HepG2 (cell line): Measurements from ENCODE around the gene NAIF1. TPM values are rescaled to one million over a fixed set of nuclear protein-coding genes. Genes with fewer than 3 reads are reported as not detected.
A peak's percentile ranks its signal among the peaks of the same experiment; 100 is the strongest.

Experiments used
- ADNP ChIP-seq: sonication (generic); formaldehyde crosslinking; IDR thresholded peaks from 2 replicates; pipeline ENCODE4 v1.4.0; 2020; ENCODE audit warnings: missing genetic modification reagents
- ATF7-NPFF ChIP-seq: sonication (generic); formaldehyde crosslinking; IDR thresholded peaks from 2 replicates; pipeline ENCODE4 v1.8.1; 2023; ENCODE audit warnings: mild to moderate bottlenecking, low read depth, missing genetic modification reagents, moderate library complexity
- BRCA1 ChIP-seq: sonication (generic); formaldehyde crosslinking; IDR thresholded peaks from 2 replicates; pipeline ENCODE4 v1.4.0; 2020; ENCODE audit warnings: missing genetic modification reagents
- EHMT2 ChIP-seq: fragments of 200-600 bp; sonication (generic); IDR thresholded peaks from 2 replicates; pipeline ENCODE4 v1.7.0; 2017; ENCODE audit warnings: antibody characterized with exemption, low read depth, low read length, borderline replicate concordance
- GTF2F1 ChIP-seq: fragments of 150-350 bp; IDR thresholded peaks from 2 replicates; pipeline ENCODE4 v1.6.1; 2014; ENCODE audit warnings: low read length
- HMGA1 ChIP-seq: sonication (generic); formaldehyde crosslinking; conservative IDR thresholded peaks from 2 replicates; pipeline ENCODE4 v1.4.0; 2020; ENCODE audit warnings: missing genetic modification reagents
- HOXA3 ChIP-seq: sonication (generic); formaldehyde crosslinking; IDR thresholded peaks from 2 replicates; pipeline ENCODE4 v1.5.0; 2020; ENCODE audit warnings: missing genetic modification reagents
- MIER3 ChIP-seq: IDR thresholded peaks from 2 replicates; pipeline ENCODE4 v1.6.1; 2016; ENCODE audit warnings: missing compliant biosample characterization, borderline replicate concordance
- NR1H2 ChIP-seq: sonication (generic); formaldehyde crosslinking; IDR thresholded peaks from 2 replicates; pipeline ENCODE4 v1.8.1; 2022; ENCODE audit warnings: low read depth, missing genetic modification reagents, borderline replicate concordance
- POLR2AphosphoS5 ChIP-seq: IDR thresholded peaks from 2 replicates; pipeline ENCODE4 v1.6.1; 2012; ENCODE audit warnings: low read depth, low read length
- PTBP1 ChIP-seq: fragments of 200-400 bp; formaldehyde crosslinking; IDR thresholded peaks from 2 replicates; pipeline ENCODE4 v1.6.1; 2018; ENCODE audit warnings: low read length, low read depth; ENCODE audit not compliant: poor library complexity, severe bottlenecking
- RARG ChIP-seq: sonication (generic); formaldehyde crosslinking; IDR thresholded peaks from 2 replicates; pipeline ENCODE4 v1.4.0; 2020; ENCODE audit warnings: low read depth, mild to moderate bottlenecking, missing genetic modification reagents
- RFX1 ChIP-seq: fragments of 450-650 bp; IDR thresholded peaks from 2 replicates; pipeline ENCODE4 v1.6.1; 2017
- RNF2 ChIP-seq: fragments of 450-650 bp; conservative IDR thresholded peaks from 2 replicates; pipeline ENCODE4 v1.6.1; 2016; ENCODE audit warnings: low read depth
- SMYD3 ChIP-seq: sonication (generic); formaldehyde crosslinking; IDR thresholded peaks from 2 replicates; pipeline ENCODE4 v1.8.1; 2023; ENCODE audit warnings: mild to moderate bottlenecking, missing genetic modification reagents
- SPEN ChIP-seq: sonication (generic); formaldehyde crosslinking; IDR thresholded peaks from 2 replicates; pipeline ENCODE4 v1.5.1; 2020; ENCODE audit warnings: low read depth, mild to moderate bottlenecking, missing genetic modification reagents
- YEATS2 ChIP-seq: sonication (generic); formaldehyde crosslinking; IDR thresholded peaks from 2 replicates; pipeline ENCODE4 v1.4.0; 2020; ENCODE audit warnings: missing genetic modification reagents, borderline replicate concordance
- ZKSCAN1 ChIP-seq: fragments of 150-350 bp; IDR thresholded peaks from 2 replicates; pipeline ENCODE4 v1.6.1; 2014; ENCODE audit warnings: low read length
- ZNF12 ChIP-seq: sonication (generic); formaldehyde crosslinking; IDR thresholded peaks from 2 replicates; pipeline ENCODE4 v1.5.0; 2020; ENCODE audit warnings: missing genetic modification reagents
- ZNF205 ChIP-seq: IDR thresholded peaks from 2 replicates; pipeline ENCODE4 v1.6.1; 2018; ENCODE audit warnings: missing biosample characterization, missing genetic modification reagents
- ZNF33A ChIP-seq: sonication (generic); formaldehyde crosslinking; IDR thresholded peaks from 2 replicates; pipeline ENCODE4 v1.5.1; 2020; ENCODE audit warnings: missing genetic modification reagents, mild to moderate bottlenecking, moderate library complexity, borderline replicate concordance
- ZNF510 ChIP-seq: sonication (generic); formaldehyde crosslinking; IDR thresholded peaks from 2 replicates; pipeline ENCODE4 v1.4.0; 2020; ENCODE audit warnings: low read depth, mild to moderate bottlenecking, missing genetic modification reagents
- ZNF615 ChIP-seq: sonication (generic); formaldehyde crosslinking; IDR thresholded peaks from 2 replicates; pipeline ENCODE4 v1.5.0; 2020; ENCODE audit warnings: mild to moderate bottlenecking, missing genetic modification reagents, borderline replicate concordance
- ZNF616 ChIP-seq: sonication (generic); formaldehyde crosslinking; IDR thresholded peaks from 2 replicates; pipeline ENCODE4 v1.5.0; 2020; ENCODE audit warnings: low read depth, mild to moderate bottlenecking, missing genetic modification reagents
- ZNF672 ChIP-seq: sonication (generic); formaldehyde crosslinking; IDR thresholded peaks from 2 replicates; pipeline ENCODE4 v1.8.1; 2022; ENCODE audit warnings: missing genetic modification reagents
- ZNF674 ChIP-seq: sonication (generic); formaldehyde crosslinking; IDR thresholded peaks from 2 replicates; pipeline ENCODE4 v1.5.0; 2020; ENCODE audit warnings: low read depth, mild to moderate bottlenecking, missing genetic modification reagents
- ZNF773 ChIP-seq: sonication (generic); formaldehyde crosslinking; IDR thresholded peaks from 2 replicates; pipeline ENCODE4 v1.4.0; 2020; ENCODE audit warnings: missing genetic modification reagents, borderline replicate concordance
- ZSCAN21 ChIP-seq: sonication (generic); formaldehyde crosslinking; IDR thresholded peaks from 2 replicates; pipeline ENCODE4 v1.8.0; 2022; ENCODE audit warnings: mild to moderate bottlenecking, missing genetic modification reagents, moderate library complexity, borderline replicate concordance
- ZSCAN22 ChIP-seq: sonication (generic); formaldehyde crosslinking; IDR thresholded peaks from 2 replicates; pipeline ENCODE4 v1.4.0; 2020; ENCODE audit warnings: mild to moderate bottlenecking, missing genetic modification reagents
- polyA plus RNA-seq, 8 experiments: library from polyadenylated mRNA; depleted of rRNA in 3 of 8; stranded (reverse) in 7 of 8; unstranded in 1 of 8; fragments of >200 nt; fragmentation: Illumina TruSeq in 4 of 8; extraction: Trizol in 4 of 8; gene quantifications; 2 replicates each; pipeline versions ENCODE4 v1.2.1 to v1.2.3, GENCODE V29; 2011 to 2016; ENCODE audit warnings: low read depth in 4 of 8, missing spikeins in 1 of 8, mixed read lengths in 1 of 8; ENCODE audit not compliant: insufficient read depth in 1 of 8
- total RNA-seq, 5 experiments: library from RNA; depleted of rRNA; stranded (reverse); fragments of >200 nt; fragmentation: Illumina TruSeq; extraction: Trizol; gene quantifications; 2 replicates each; pipeline ENCODE4 v1.2.3, GENCODE V29; 2016; ENCODE audit warnings: low read depth in 1 of 5
- TF ChIP-seq, protein P1 (sequence below): IDR thresholded peaks from 2 replicates; pipeline ENCODE4 v1.6.1; 2018; ENCODE audit warnings: missing genetic modification reagents, mild to moderate bottlenecking, missing compliant biosample characterization
- TF ChIP-seq, protein P2 (sequence below): sonication (generic); formaldehyde crosslinking; IDR thresholded peaks from 2 replicates; pipeline ENCODE4 v1.8.1; 2023; ENCODE audit warnings: mild to moderate bottlenecking, missing genetic modification reagents, borderline replicate concordance
- TF ChIP-seq, protein P3 (sequence below): IDR thresholded peaks from 2 replicates; pipeline ENCODE4 v1.6.1; 2012; ENCODE audit warnings: inconsistent platforms

The NAIF1 gene
- total and polyA plus RNA-seq, 2 of the 13 experiments (the other 11 are each of a cell fraction or from before 2014, with no cell fraction given): 6.0 to 6.9 TPM

DNA sequence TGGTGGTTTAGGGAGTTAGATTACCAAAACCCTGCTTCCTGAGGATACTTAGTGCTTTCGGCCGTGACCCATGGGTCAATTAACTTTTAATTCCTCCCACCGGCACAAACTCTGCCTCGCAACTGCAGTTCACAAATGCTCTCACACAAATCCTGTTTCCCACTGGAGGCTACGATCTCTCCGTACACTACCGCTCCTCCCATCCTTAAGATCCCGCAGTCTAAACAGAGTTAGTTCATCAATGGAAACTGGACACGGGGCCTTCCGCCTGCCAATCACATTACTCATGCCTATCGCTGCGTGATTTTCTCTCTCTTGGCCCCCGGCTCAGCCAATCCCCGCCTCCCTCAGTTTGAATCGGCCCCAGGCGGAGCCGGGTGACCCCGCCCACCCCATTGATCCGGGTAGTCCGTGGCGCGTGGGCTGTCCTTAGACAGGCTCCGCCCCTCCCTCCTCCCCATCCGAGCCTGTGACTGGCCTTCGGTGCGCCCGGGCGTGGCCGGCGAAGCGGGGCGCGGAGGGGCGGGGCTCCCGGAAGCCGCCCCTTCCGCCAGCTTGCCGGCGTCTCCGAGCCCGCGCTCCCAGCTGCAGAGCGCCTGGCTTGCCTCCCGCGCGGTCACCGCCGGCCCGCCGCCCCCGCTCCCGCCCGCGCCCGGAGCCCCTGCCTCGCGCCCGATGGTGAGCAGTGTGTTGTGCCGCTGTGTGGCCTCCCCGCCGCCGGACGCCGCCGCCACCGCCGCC, 695 bp upstream of the NAIF1 start, which contains the start of gene SLC25A25 (continued):
- TF ChIP-seq POLR2AphosphoS5 (peak; percentile 73), RFX1 (no peak), EHMT2 (no peak), ZNF615 (CRISPR knock-in tag) (no peak), ZNF12 (CRISPR knock-in tag) (no peak), ZNF672 (CRISPR knock-in tag) (no peak), BRCA1 (CRISPR knock-in tag) (no peak), GTF2F1 (no peak), ADNP (no peak), SPEN (no peak; the same call in 1 of the 2 replicates), PTBP1 (no peak), ZKSCAN1 (no peak), NR1H2 (CRISPR knock-in tag) (no peak), YEATS2 (CRISPR knock-in tag) (no peak), RARG (no peak), ZNF773 (CRISPR knock-in tag) (no peak), ZSCAN22 (CRISPR knock-in tag) (no peak), ZNF33A (no peak), ZSCAN21 (CRISPR knock-in tag) (peak; percentile 24; the same call in 1 of the 2 replicates), ZNF674 (CRISPR knock-in tag) (no peak; the same call in 1 of the 2 replicates), ZNF205 (CRISPR knock-in tag) (no peak), ZNF510 (no peak), ZNF616 (no peak), SMYD3 (CRISPR knock-in tag) (no peak), ATF7-NPFF (CRISPR knock-in tag) (peak; percentile 33; the same call in 1 of the 2 replicates), HMGA1 (no peak), MIER3 (no peak), HOXA3 (CRISPR knock-in tag) (no peak), RNF2 (no peak)
- TF ChIP-seq, protein P1, sequence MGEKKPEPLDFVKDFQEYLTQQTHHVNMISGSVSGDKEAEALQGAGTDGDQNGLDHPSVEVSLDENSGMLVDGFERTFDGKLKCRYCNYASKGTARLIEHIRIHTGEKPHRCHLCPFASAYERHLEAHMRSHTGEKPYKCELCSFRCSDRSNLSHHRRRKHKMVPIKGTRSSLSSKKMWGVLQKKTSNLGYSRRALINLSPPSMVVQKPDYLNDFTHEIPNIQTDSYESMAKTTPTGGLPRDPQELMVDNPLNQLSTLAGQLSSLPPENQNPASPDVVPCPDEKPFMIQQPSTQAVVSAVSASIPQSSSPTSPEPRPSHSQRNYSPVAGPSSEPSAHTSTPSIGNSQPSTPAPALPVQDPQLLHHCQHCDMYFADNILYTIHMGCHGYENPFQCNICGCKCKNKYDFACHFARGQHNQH (CRISPR knock-in tag): no peak; the same call in 1 of the 2 replicates
- TF ChIP-seq, protein P2, sequence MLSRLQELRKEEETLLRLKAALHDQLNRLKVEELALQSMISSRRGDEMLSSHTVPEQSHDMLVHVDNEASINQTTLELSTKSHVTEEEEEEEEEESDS (CRISPR knock-in tag): no peak
- TF ChIP-seq, protein P3, sequence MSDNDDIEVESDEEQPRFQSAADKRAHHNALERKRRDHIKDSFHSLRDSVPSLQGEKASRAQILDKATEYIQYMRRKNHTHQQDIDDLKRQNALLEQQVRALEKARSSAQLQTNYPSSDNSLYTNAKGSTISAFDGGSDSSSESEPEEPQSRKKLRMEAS: peak; percentile 68; the same call in 1 of the 2 replicates
